Sigmoid colon (tissue), 4 donors: ENCODE data around the gene MEIS1.

Source experiments
- POLR2A ChIP-seq, 2 donors: fragments of 450-650 bp; IDR thresholded peaks; one replicate each; pipeline ENCODE4 v1.6.1; 2016; ENCODE audit warnings: antibody characterized with exemption in 2 of 2, mild to moderate bottlenecking in 2 of 2, moderate library complexity in 2 of 2
- POLR2AphosphoS5 ChIP-seq, 4 donors: sonication (generic); formaldehyde crosslinking; IDR thresholded peaks; one replicate each; pipeline ENCODE4 v1.6.1; 2017; ENCODE audit warnings: antibody characterized with exemption in 4 of 4
- TF ChIP-seq, protein P1 (sequence below), 4 experiments: fragments of 450-650 bp in 3 of 4; fragments of 200-600 bp in 1 of 4; IDR thresholded peaks; one replicate each; pipeline ENCODE4 v1.5.1; 2016 to 2019; ENCODE audit warnings: antibody characterized with exemption in 4 of 4, mild to moderate bottlenecking in 3 of 4, moderate library complexity in 2 of 4

- TF ChIP-seq, protein P1, sequence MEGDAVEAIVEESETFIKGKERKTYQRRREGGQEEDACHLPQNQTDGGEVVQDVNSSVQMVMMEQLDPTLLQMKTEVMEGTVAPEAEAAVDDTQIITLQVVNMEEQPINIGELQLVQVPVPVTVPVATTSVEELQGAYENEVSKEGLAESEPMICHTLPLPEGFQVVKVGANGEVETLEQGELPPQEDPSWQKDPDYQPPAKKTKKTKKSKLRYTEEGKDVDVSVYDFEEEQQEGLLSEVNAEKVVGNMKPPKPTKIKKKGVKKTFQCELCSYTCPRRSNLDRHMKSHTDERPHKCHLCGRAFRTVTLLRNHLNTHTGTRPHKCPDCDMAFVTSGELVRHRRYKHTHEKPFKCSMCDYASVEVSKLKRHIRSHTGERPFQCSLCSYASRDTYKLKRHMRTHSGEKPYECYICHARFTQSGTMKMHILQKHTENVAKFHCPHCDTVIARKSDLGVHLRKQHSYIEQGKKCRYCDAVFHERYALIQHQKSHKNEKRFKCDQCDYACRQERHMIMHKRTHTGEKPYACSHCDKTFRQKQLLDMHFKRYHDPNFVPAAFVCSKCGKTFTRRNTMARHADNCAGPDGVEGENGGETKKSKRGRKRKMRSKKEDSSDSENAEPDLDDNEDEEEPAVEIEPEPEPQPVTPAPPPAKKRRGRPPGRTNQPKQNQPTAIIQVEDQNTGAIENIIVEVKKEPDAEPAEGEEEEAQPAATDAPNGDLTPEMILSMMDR (IDR thresholded peaks at IDR 0.05), result no peak
- no peak for TF ChIP-seq POLR2A (IDR thresholded peaks at IDR 0.05)
- no peak for TF ChIP-seq POLR2AphosphoS5 (IDR thresholded peaks at IDR 0.05)
Observed at GRCh38 chr2:66516499-66516898, 81.6 kb downstream of the MEIS1 start.
